ENCODE data around the gene SIPA1L2.

GRCh38 chr1:232587141-232588008 is 42.6 kb downstream of the SIPA1L2 start:
- TF ChIP-seq CTCF (IDR thresholded peaks at IDR 0.05) (no peak), POLR2A (IDR thresholded peaks at IDR 0.05) (no peak)
